ENCODE results near the gene PLEKHG4B.

The PLEKHG4B gene

DNA sequence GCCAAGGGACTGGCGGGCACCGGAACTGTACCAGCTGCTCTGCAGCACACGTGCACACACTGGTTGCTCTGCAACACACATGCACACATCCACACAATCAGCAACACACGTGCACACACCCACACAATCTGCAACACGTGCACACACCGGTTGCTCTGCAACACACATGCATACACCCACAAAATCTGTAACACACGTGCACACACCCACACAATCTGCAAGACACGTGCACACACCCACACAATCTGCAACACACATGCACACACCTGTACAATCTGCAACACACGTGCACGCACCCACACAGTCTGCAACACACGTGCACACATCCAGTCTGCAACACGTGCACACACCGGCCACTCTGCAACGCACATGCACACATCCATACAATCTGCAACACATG, 17.9 kb downstream of the PLEKHG4B start:
- TF ChIP-seq CTCF (IDR thresholded peaks at IDR 0.05; ENCODE audit: low read depth, low read length): no peak
- Histone ChIP-seq H3K27me3 (peaks cover 6% of the 10 kb centered on the region; the same call in 1 of the 2 replicates), H3K4me3 (ENCODE audit: low read depth, low read length) (no peak overlapping the region), H3K36me3 (no peaks in the 10 kb centered on the region), H3K4me1 (no peaks in the 10 kb centered on the region), H3K9me3 (no peaks in the 10 kb centered on the region)
- DNase-seq: no peak

GRCh38 chr5:110270-110888, 18.4 kb downstream of the PLEKHG4B start:
- H3K4me3 ChIP-seq (ENCODE audit: low read depth, low read length): no peak overlapping the region
- no peak for DNase-seq
- peaks cover 6% of the 10 kb centered on the region; the same call in 1 of the 2 replicates for H3K27me3 ChIP-seq
- TF ChIP-seq CTCF (IDR thresholded peaks at IDR 0.05; ENCODE audit: low read depth, low read length): no peak
- H3K9me3 ChIP-seq: no peaks in the 10 kb centered on the region
- H3K4me1 ChIP-seq: no peaks in the 10 kb centered on the region
- no peaks in the 10 kb centered on the region for H3K36me3 ChIP-seq

- no peak for DNase-seq
- H3K9me3 ChIP-seq: no peaks in the 10 kb centered on the region
- H3K36me3 ChIP-seq: no peaks in the 10 kb centered on the region
- no peaks in the 10 kb centered on the region; the same call in 1 of the 2 replicates for H3K27me3 ChIP-seq
- H3K4me3 ChIP-seq (ENCODE audit: low read depth, low read length): no peak overlapping the region
- H3K4me1 ChIP-seq: no peaks in the 10 kb centered on the region
- no peak for TF ChIP-seq CTCF (IDR thresholded peaks at IDR 0.05; ENCODE audit: low read depth, low read length)
These were observed 19.2 kb downstream of the PLEKHG4B start for GRCh38 chr5:111171-111570.

- no peaks in the 10 kb centered on the region for H3K4me1 ChIP-seq
- H3K36me3 ChIP-seq: no peaks in the 10 kb centered on the region
- H3K4me3 ChIP-seq (ENCODE audit: low read depth, low read length): no peak overlapping the region
- no peaks in the 10 kb centered on the region for H3K27me3 ChIP-seq
- H3K9me3 ChIP-seq: no peaks in the 10 kb centered on the region; the same call in 1 of the 2 replicates
- DNase-seq: no peak
- TF ChIP-seq CTCF (IDR thresholded peaks at IDR 0.05; ENCODE audit: low read depth, low read length): no peak
These were observed 27.6 kb downstream of the PLEKHG4B start for GRCh38 chr5:119486-120097.

GRCh38 chr5:121432-121831, 29.5 kb downstream of the PLEKHG4B start:
- no peaks in the 10 kb centered on the region for H3K27me3 ChIP-seq
- no peaks in the 10 kb centered on the region; the same call in 1 of the 2 replicates for H3K9me3 ChIP-seq
- no peak for TF ChIP-seq CTCF (IDR thresholded peaks at IDR 0.05; ENCODE audit: low read depth, low read length)
- no peak for DNase-seq
- H3K4me3 ChIP-seq (ENCODE audit: low read depth, low read length): no peak overlapping the region
- H3K4me1 ChIP-seq: no peaks in the 10 kb centered on the region
- H3K36me3 ChIP-seq: no peaks in the 10 kb centered on the region

DNA sequence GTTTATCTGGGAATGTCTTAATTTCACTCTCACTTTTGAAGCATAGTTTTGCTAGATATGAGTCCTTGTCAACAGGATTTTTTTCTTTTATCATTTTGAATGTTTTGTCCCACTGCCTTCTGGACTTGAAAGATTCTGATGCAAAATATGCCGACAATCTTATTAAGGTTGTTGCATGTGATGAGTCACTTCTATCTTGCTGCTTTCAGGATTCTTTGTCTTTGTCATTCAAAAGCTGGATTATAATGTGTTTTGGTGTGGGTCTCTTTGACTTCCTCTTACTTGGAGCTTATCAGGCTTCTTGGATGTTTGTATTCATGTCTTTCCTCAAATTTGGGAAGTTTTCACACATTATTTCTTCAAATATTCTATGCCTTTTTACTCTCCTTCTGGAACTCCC, 33.8 kb downstream of the PLEKHG4B start:
- no peaks in the 10 kb centered on the region for H3K36me3 ChIP-seq
- no peaks in the 10 kb centered on the region for H3K4me1 ChIP-seq
- no peak overlapping the region for H3K4me3 ChIP-seq (ENCODE audit: low read depth, low read length)
- H3K9me3 ChIP-seq: no peaks in the 10 kb centered on the region
- H3K27me3 ChIP-seq: no peaks in the 10 kb centered on the region
- DNase-seq: no peak
- TF ChIP-seq CTCF (IDR thresholded peaks at IDR 0.05; ENCODE audit: low read depth, low read length): no peak
